ENCODE measurements around the gene PNN.
A peak's percentile ranks its signal among the peaks of the same experiment; 100 is the strongest.
"Not testable (repeated sequence)": the region's sequence is repeated elsewhere in the genome, so short reads cannot be mapped to it uniquely, and the experiment has no call there.

The PNN gene

GRCh38 chr14:39230416-39231035, 55.5 kb downstream of the PNN start:
- DNase-seq (ENCODE audit: low read depth in 2 of 2): peak; percentile 39 to 42
- TF ChIP-seq CTCF (IDR thresholded peaks at IDR 0.05; ENCODE audit: low read depth, low read length): no peak
- H3K4me3 ChIP-seq (replicated peaks in 1 of 2; ENCODE audit: low read depth in 2 of 2, low read length in 2 of 2): no peak overlapping the region

GRCh38 chr14:39231751-39232553, 56.9 kb downstream of the PNN start:
- peak; percentile 72 to 73 for DNase-seq (ENCODE audit: low read depth in 2 of 2)
- TF ChIP-seq CTCF (IDR thresholded peaks at IDR 0.05; ENCODE audit: low read depth, low read length): peak; percentile 8
- H3K4me3 ChIP-seq (replicated peaks in 1 of 2; ENCODE audit: low read depth in 2 of 2, low read length in 2 of 2): not testable (repeated sequence)
